Ovary (tissue), 3 donors: ENCODE results near the gene SEC24A.

Experiments
- CTCF ChIP-seq, 3 donors: fragments of 450-650 bp in 2 of 3; fragments of 200-600 bp in 1 of 3; IDR thresholded peaks; one replicate each; pipeline versions ENCODE4 v1.5.1 to v1.8.0; 2016 to 2022; ENCODE audit warnings: antibody characterized with exemption in 3 of 3, mild to moderate bottlenecking in 1 of 3
- EP300 ChIP-seq: sonication (generic); formaldehyde crosslinking; IDR thresholded peaks from one replicate; pipeline ENCODE4 v1.6.1; 2017; ENCODE audit warnings: antibody characterized with exemption
- POLR2A ChIP-seq: fragments of 450-650 bp; IDR thresholded peaks from one replicate; pipeline ENCODE4 v1.6.1; 2017; ENCODE audit warnings: antibody characterized with exemption, mild to moderate bottlenecking, moderate library complexity
- donor health status: DM: no; HTN: no; CAD: no.

GRCh38 chr5:134714120-134714519 is 65.5 kb downstream of the SEC24A start:
- no peak for TF ChIP-seq CTCF (IDR thresholded peaks at IDR 0.05)
- TF ChIP-seq POLR2A = no peak
- no peak for TF ChIP-seq EP300
